HG02642 (cell line): Measurements from ENCODE around the gene GPR137C.

Experiments
- ATAC-seq: cut with Tn5 transposase; IDR thresholded peaks from one replicate; pipeline ENCODE4 v1.9.1; 2021; ENCODE audit warnings: mild to moderate bottlenecking; ENCODE audit not compliant: unreplicated experiment, poor library complexity

GPR137C gene

DNA sequence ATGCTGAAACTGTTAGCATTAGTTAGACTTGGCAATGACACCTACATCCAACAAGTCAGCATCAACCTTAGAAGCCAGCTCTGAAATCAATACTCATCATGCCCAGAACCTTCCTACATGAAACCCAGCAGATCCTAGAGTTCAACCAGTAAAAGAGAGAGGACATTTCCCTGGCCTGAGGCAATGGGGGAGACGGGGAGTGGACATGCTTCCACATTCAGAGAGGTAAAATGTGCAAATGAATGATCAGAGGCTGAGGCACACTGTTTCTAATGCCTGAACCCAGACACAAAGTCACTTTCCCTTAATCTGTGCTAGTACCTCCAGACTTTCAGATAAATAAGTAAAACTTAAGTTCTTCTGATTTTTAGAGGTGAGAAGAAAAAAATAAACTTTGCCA, 108.2 kb downstream of the GPR137C start:
- no peak for ATAC-seq

DNA sequence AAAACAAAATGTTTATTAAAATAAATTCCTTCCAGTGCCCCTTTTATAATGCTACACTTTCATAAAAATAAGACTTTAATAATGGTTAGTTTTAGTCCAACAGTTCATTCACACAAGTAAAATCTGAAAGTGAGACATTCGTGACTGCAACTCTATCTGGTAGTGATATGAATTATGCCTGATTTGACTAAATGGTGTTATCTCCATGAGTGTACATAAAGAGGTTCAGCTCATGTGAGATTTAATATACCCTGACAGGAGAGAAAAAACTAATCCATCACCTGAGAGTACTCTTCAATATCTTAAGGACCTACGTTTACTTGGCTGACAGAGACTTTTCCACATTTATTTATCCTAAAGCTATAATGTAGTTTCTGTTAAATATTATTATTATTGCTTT, 108.7 kb downstream of the GPR137C start:
- ATAC-seq, result no peak

DNA sequence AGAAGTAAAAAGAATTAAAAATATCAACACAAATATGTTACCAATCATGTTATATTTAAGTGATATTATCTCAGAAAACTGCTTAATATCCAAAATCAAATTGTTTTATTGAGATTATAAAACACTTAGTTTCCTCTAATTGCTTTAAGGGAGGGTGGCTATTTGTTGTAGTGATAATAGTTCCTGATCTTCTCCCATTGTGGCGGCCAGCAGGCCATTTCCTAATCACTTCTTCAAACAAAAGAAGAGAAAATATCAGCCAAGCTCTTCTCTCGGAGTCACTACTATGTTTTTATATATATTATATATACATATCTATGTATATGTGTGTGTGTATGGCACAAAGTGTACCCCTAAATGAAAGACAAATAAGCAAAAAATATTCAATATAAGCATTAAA, 111.2 kb downstream of the GPR137C start:
- no peak for ATAC-seq

DNA sequence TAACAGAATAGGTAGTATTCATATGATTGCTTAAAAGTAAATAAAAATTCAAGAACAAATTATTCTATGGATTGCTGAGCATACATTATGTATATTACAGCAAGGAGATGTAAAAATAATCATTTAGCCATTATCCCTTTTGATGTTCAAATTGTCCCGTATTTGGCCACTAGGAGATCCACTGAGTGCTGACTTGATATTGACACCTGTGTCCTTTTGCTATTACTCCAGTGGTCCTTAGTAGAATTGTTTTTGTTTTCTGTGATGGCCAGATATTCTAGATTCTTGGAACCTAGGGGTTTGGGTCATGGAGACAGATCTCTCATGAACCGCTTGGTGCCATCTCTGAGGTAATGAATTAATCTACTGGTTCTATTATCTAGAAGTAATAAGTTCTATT, 126.0 kb downstream of the GPR137C start:
- no peak for ATAC-seq

DNA sequence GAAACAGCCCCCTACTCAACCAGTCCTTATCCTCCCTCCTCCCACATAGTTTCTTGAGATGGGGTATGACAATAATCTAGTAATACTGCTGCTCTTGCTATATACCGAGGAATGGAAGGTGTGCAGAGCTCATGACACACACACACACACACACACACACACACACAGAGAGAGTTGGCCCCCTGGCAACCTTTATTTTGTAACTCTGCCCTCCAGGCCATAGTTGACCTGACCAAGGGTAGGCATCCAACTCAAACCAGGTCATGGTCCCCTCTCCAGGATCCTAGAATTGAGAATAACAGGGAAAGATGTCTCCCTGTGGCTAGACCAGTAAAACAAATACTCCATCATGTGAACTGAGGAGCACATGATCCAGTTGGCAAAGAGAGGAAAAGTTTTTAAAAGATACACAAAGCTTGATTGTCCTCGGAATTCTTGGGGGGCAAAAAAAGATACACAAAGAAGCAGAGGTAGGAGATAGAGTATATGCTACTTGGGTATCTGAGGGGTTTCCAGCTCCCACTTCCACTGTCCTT, 131.4 kb downstream of the GPR137C start:
- ATAC-seq, result no peak

DNA sequence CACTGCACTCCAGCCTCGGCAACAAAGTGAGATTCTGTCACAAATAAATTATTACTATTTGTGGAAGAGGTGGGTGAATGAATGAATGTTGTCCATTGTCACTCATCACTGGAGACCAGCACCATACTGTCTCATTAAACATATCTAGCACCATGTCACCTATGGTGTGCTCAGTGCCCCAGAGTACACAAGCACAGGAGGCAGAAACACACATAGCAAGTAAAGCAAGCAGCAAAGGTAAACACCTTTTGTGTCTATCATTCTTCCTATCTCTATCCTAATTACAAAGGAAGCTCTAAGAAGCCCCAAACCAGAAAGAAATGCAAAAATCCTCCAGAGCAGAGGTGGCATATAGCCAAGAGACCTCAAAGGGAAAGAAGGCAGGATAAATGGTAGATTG, 133.5 kb downstream of the GPR137C start:
- ATAC-seq, result no peak
